GM21825 (cell line): ENCODE data around the gene PRKAG2.
"Not testable (repeated sequence)": the region's sequence is repeated elsewhere in the genome, so short reads cannot be mapped to it uniquely, and the experiment has no call there.

Source experiments
- ATAC-seq: cut with Tn5 transposase; IDR thresholded peaks from one replicate; pipeline ENCODE4 v1.9.1; 2021; ENCODE audit warnings: mild to moderate bottlenecking, moderate library complexity; ENCODE audit not compliant: unreplicated experiment

The PRKAG2 gene

GRCh38 chr7:151790830-151791620, 85.9 kb downstream of the PRKAG2 start:
- ATAC-seq: no peak

GRCh38 chr7:151790095-151790829, 86.7 kb downstream of the PRKAG2 start:
- ATAC-seq: no peak

DNA sequence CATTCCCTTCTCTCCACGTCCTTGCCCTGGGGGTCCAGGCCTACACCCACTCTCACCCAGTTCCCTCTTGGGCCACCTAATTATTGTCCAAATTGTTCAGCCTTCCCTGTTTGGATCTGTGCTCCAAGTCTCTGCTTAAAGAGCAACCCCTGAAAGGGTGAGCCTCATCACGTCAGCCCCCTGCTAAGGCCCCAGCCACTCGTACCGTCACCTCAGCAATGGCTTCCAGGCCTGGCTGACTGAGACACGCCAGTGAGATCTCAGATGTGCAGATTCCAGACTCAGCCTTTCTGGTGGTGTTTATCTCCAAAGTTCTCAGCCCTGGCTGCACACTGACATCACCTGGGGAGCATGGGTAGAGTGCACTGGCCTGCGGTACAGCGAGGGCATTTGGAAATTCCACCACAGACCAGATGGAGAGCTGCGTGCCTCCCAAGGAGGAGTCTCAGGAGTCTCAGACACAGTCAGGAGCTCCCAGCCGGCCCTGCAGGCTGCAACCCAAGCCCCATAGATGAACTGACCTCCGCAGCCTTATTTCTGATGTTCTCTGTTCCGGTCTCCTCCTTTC, 87.5 kb downstream of the PRKAG2 start:
- ATAC-seq: no peak

DNA sequence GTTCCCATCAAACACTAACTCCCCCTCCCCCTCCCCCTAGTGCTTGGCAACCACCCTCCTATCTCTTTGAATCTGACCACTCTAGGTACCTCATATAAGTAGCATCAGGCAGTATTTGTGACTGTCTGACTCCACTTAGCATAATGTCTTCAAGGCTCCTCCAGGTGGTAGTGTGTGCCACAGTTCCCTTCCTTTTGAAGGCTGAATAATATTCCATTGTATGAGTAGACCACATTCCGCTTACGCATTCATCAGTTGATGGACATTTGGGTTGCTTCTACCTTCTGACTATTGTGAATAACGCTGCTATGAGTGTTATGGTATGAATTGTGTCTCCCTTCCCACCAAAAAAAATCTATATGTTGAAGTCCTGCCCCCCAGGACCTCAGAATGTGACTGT, 89.6 kb downstream of the PRKAG2 start:
- no peak for ATAC-seq

DNA sequence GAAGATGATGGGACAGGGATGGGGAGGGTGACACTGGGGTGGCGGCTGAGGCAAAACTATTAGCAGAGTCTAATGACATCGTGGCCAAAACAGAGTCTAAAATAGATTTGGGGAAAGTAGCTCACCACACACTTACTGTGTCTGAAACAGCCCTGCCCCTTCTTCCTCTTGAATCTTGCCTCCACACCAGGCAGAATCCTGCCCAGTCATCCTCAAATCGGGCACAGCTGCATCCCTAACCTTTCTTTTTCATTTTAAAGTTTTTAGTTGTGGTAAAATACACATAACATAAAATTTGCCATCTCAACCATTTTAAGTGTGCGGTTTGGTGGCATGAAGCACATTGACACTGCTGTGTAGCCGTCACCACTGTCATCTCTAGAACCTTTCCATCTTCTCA, 90.0 kb downstream of the PRKAG2 start:
- ATAC-seq: no peak

DNA sequence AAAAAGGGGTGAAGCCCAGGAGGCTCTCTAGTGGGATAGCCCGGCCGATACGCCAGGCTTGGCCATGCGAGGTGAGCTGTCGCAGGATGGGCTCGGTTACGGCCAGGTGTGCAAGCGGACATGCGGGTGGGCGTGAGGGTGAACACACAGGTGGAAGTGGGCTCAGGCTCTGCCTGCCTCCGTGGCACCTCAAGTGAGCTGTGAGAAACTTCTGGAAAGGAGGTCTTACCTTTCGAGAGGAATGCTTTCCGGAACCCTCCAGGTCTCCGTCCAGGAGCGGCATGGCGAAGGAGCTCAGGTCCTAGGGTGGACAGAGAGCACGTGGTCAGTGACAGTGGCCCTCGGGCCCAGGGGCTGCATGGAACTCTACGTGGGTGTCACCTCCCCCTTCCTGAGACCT, 90.7 kb downstream of the PRKAG2 start:
- ATAC-seq: no peak

DNA sequence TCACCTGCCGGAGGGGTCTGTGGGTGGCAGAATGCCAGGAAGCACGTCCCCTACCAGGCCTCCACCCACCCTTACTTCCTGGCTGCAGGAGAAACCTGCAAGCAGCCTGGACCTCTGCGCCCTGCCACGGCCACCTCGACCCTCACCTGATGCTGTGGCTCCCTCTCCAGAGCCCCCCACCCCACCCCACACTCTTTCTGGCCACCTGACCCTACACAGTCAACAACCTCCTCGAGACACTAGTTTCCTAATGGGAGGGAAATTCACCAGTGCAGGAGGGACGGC, 91.3 kb downstream of the PRKAG2 start:
- no peak for ATAC-seq

GRCh38 chr7:151784853-151785680, 91.8 kb downstream of the PRKAG2 start:
- ATAC-seq: no peak

DNA sequence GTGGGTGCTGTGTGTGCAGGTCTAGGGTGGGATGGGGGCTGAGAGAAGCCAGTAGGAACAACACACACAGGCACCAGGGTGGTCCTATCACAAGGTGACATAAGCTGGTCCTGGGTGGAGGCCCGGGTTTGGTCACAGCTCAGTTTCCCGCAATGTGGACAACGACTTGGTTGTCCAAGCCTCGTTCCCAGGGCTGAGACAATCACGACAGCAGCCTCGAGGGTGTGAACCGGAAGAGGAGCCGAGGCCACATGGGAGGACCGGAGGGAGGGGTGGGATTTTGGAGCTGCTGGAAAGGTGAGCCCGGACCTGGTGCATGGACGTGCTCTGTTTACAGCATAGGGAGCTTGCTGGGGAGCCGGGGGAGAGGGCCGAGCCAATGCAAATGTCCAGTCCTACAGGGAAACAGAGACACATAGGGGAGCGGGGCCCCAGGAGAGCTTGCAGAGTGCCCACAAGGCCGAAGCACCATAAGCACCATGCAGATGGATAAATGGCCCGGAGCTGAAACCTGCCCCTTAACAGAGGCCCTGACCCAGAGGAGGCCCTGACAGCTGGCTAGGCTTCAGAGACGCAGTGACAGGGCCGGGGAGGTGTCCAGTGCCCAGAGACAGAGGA, 92.8 kb downstream of the PRKAG2 start:
- no peak for ATAC-seq

GRCh38 chr7:151782598-151783448, 94.1 kb downstream of the PRKAG2 start:
- peak; percentile 84 for ATAC-seq

DNA sequence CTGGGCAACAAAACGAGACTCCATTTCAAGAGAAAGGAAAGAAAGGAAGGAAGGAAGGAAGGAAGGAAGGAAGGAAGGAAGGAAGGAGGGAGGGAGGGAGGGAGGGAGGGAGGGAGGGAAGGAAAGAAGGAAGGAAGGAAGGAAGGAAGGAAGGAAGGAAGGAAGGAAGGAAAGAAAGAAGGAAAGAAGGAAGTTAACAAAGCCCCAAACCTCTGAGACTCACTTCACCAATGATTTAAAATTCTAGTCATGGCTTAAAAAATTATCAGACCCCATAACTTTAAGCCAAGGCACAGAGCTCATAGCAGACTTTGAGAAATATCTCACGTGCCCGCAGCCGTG, 94.7 kb downstream of the PRKAG2 start:
- not testable (repeated sequence) for ATAC-seq

DNA sequence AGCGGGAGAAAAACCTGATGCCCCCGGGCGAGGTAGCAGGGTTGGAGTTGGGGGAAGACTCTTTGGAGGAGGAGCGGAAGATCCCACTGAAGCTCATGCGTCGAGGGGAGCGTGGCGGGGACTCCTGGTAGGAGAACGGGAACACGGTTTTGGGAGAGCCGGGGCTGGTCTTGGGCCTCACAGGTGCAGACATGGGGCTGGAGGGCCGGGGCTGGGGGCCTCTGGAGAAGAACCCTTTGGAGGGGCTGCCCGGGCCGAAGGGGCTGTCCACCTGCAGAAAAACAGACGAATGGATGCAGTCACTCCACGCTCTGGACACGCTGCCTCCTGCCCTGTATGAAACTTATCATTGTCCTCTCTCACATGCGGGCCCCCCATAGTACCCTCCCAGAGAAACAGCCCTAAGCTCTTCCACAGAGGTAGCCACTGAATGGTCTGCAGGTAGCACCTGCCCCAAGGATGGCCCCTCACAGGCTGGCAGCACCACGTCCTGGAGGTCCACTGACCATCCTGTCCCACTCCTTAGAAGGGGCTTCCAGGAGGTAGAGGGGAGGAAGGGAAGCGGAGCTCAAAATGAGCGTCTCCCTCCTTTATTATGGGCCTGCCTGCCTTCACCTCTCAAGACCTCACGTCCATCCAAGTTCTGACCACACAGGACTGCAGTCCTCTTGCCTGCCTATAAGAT, 95.6 kb downstream of the PRKAG2 start:
- no peak for ATAC-seq

- no peak for ATAC-seq
Measured at GRCh38 chr7:151780631-151781030, 96.3 kb downstream of the PRKAG2 start.

GRCh38 chr7:151779678-151780077, 97.2 kb downstream of the PRKAG2 start:
- no peak for ATAC-seq

DNA sequence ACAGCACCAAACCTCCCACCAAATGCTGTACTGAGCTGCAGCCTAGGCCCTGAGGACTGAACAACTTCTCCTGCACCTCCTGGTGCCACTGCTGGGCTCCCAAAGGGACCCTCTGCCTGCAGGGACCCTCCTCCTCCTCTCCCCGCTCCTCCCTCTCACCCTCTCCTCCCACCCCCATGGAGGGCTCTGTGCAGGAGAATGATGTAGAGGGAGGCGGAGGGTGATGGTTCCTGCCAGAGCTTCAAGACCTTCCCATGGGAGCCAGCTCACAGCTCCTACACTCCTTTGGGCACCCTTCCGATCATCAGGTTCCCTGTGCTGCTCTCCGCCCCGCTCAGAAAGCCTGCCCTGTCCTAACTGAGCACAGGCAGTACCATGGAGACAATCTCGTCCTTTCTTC, 97.7 kb downstream of the PRKAG2 start:
- ATAC-seq: no peak

DNA sequence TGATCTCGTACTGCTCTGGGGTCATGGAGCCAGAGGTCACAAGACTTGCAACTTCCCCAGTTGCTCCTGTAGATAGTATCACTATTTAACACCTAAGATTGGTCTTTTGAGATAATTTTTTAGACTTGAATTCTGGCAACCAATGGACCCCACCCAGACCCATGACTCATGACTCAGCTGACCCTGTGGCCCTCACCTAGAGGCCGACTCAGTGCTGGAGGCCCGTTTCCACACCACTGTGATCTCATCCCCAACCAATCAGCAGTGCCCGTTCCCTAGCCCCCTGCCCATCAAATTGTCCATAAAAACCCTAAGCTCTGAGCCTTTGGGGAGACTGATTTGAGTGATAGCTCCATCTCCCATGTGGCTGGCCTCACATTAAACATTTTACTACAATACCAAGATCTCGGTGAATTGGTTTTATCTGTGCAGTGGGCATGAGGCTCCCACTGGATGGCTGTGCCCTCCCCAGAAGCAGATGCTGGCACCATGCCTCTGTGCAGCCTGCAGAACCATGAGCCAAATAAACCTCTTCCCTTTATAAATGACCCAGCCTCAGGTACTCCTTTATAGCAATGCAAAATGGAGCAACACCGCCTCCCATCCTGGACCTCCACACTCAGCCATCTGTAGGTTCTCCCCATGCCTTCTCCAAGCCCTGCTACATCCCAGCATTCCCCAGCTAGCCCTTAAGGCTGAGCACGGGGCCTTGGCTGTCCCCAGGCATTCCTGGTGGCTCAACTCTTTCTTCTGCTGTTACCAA, 98.8 kb downstream of the PRKAG2 start:
- ATAC-seq: no peak

DNA sequence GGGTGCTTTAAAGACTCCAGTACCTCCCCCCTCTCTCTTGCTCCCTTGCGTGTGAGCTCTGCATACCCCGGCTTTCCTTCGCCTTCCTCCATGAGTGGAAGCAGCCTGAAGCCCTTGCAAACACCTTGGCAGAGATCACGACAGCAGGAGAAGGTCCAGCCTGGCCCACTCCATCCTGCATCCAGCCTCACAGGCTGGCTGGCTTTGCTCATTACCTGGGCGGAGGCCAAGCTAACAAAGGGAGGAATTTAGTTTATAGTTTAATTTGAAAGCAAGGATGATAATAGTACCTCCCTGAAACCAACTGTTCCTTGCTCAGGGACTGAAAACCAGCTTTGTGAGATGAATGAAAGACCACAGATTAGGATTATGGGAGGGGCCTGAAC, 99.4 kb downstream of the PRKAG2 start:
- no peak for ATAC-seq

GRCh38 chr7:151776876-151777494, 99.9 kb downstream of the PRKAG2 start:
- ATAC-seq: no peak
